CD4-positive, alpha-beta T cell treated with Interleukin-15 for 4 hours (primary cell): ENCODE measurements around the gene NACA2.
"Not testable (repeated sequence)": the region's sequence is repeated elsewhere in the genome, so short reads cannot be mapped to it uniquely, and the experiment has no call there.

ENCODE experiments used
- DNase-seq: peaks from one replicate; pipeline ENCODE4 v3.0.0-alpha.2; 2020; ENCODE audit warnings: low spot score

Gene NACA2

GRCh38 chr17:61591018-61591417 lies at the start of gene NACA2:
TSS of gene NACA2 (minus strand) at chr17:61591219. CDS start at chr17:61591180, 39 bp downstream.
- DNase-seq, result no peak

- no peak for DNase-seq
These were observed 48.8 kb upstream of the NACA2 start for GRCh38 chr17:61639818-61640217.

- no peak for DNase-seq
These were observed 47.1 kb upstream of the NACA2 start for GRCh38 chr17:61638087-61638486.

- peak; percentile 64 for DNase-seq
These were observed 45.0 kb upstream of the NACA2 start for GRCh38 chr17:61635913-61636432.

- no peak for DNase-seq
These were observed 44.0 kb upstream of the NACA2 start for GRCh38 chr17:61634942-61635538.

GRCh38 chr17:61634011-61634539 lies 43.1 kb upstream of the NACA2 start:
- DNase-seq, result no peak

GRCh38 chr17:61632826-61633225 lies 41.8 kb upstream of the NACA2 start:
- no peak for DNase-seq

- no peak for DNase-seq
These were observed 40.8 kb upstream of the NACA2 start for GRCh38 chr17:61631800-61632199.

- DNase-seq, result not testable (repeated sequence)
These were observed 37.1 kb upstream of the NACA2 start for GRCh38 chr17:61628158-61628557.

GRCh38 chr17:61627658-61628057 lies 36.6 kb upstream of the NACA2 start:
- DNase-seq, result no peak

GRCh38 chr17:61627125-61627524 lies 36.1 kb upstream of the NACA2 start:
- DNase-seq, result no peak

- DNase-seq, result no peak
These were observed 34.5 kb upstream of the NACA2 start for GRCh38 chr17:61625564-61625963.

- DNase-seq, result no peak
These were observed 33.9 kb upstream of the NACA2 start for GRCh38 chr17:61624951-61625350.

GRCh38 chr17:61621317-61621716 lies 30.3 kb upstream of the NACA2 start:
- DNase-seq, result no peak

- no peak for DNase-seq
These were observed 28.9 kb upstream of the NACA2 start for GRCh38 chr17:61619953-61620352.

GRCh38 chr17:61619493-61619892 lies 28.5 kb upstream of the NACA2 start:
- no peak for DNase-seq

- no peak for DNase-seq
These were observed 27.9 kb upstream of the NACA2 start for GRCh38 chr17:61618950-61619349.

GRCh38 chr17:61617330-61617729 lies 26.3 kb upstream of the NACA2 start:
- DNase-seq, result no peak

- no peak for DNase-seq
These were observed 25.8 kb upstream of the NACA2 start for GRCh38 chr17:61616783-61617182.

- DNase-seq, result no peak
These were observed 23.2 kb upstream of the NACA2 start for GRCh38 chr17:61614219-61614618.

- DNase-seq, result no peak
These were observed 20.3 kb upstream of the NACA2 start for GRCh38 chr17:61611323-61611722.

- DNase-seq, result no peak
These were observed 14.7 kb upstream of the NACA2 start for GRCh38 chr17:61605692-61606091.

GRCh38 chr17:61601297-61601696 lies 10.3 kb upstream of the NACA2 start:
- no peak for DNase-seq

- DNase-seq, result no peak
These were observed 9.6 kb upstream of the NACA2 start for GRCh38 chr17:61600621-61601020.
